ENCODE measurements around the gene ACOT7. TPM values are rescaled to one million over a fixed set of nuclear protein-coding genes. Genes with fewer than 3 reads are reported as not detected.

ACOT7 gene
- total RNA-seq, 4 donors from 2014 or later = 21.1 to 27.7 (median 24.6) TPM

- peak overlapping the region; percentile 32 for H3K4me3 ChIP-seq (ENCODE audit: low read depth, poor library complexity, severe bottlenecking)
- no peak for DNase-seq (ENCODE audit: low spot score in 2 of 2)
- intact Hi-C loops (cut with DNase I; ENCODE audit: low total_unique reads) = no loop called here
- TF ChIP-seq CTCF (IDR thresholded peaks at IDR 0.05) (no peak), POLR2A (IDR thresholded peaks at IDR 0.05) (no peak)
- WGBS, 2 donors = 0% methylated on average over 42 of the region's 83 CpGs; no CpG with 5 or more reads in 1 of the 2 donors
These were observed 663 bp downstream of the ACOT7 start for GRCh38 chr1:6392809-6393399.

GRCh38 chr1:6391951-6392808, 1.4 kb downstream of the ACOT7 start:
- 50% methylated on average over 16 of the region's 16 CpGs for WGBS, 2 donors
- TF ChIP-seq CTCF (IDR thresholded peaks at IDR 0.05) = no peak
- intact Hi-C loops (cut with DNase I; ENCODE audit: low total_unique reads) = no loop called here

GRCh38 chr1:6389971-6390370, 3.6 kb downstream of the ACOT7 start:
- no peak for TF ChIP-seq POLR2A (IDR thresholded peaks at IDR 0.05)
- TF ChIP-seq CTCF (IDR thresholded peaks at IDR 0.05) = no peak
- intact Hi-C loops (cut with DNase I; ENCODE audit: low total_unique reads) = no loop called here
- WGBS, 2 donors = 89 to 93% methylated on average over 9 of the region's 9 CpGs

More at GRCh38 chr1:6391951-6392808, 1.4 kb downstream of the ACOT7 start:
- DNase-seq (ENCODE audit: low spot score in 2 of 2) = no peak
- no peak overlapping the region for H3K4me3 ChIP-seq (ENCODE audit: low read depth, poor library complexity, severe bottlenecking)

GRCh38 chr1:6386371-6386949, 7.1 kb downstream of the ACOT7 start:
- no peak for DNase-seq (ENCODE audit: low spot score in 2 of 2)
- H3K4me3 ChIP-seq (ENCODE audit: low read depth, poor library complexity, severe bottlenecking) = no peak overlapping the region
- intact Hi-C loops (cut with DNase I; ENCODE audit: low total_unique reads) = no loop called here
- no peak for TF ChIP-seq CTCF (IDR thresholded peaks at IDR 0.05)
- no peak for TF ChIP-seq POLR2A (IDR thresholded peaks at IDR 0.05)
- 65 to 72% methylated on average over 10 of the region's 10 CpGs for WGBS, 2 donors

More at GRCh38 chr1:6389971-6390370, 3.6 kb downstream of the ACOT7 start:
- no peak for DNase-seq (ENCODE audit: low spot score in 2 of 2)
- no peak overlapping the region for H3K4me3 ChIP-seq (ENCODE audit: low read depth, poor library complexity, severe bottlenecking)

- intact Hi-C loops (cut with DNase I; ENCODE audit: low total_unique reads) = no loop called here
- TF ChIP-seq CTCF (IDR thresholded peaks at IDR 0.05) (no peak), POLR2A (IDR thresholded peaks at IDR 0.05) (no peak)
- H3K4me3 ChIP-seq (ENCODE audit: low read depth, poor library complexity, severe bottlenecking) = no peak overlapping the region
- WGBS, 2 donors = 44 to 51% methylated on average over 20 to 21 of the region's 22 CpGs
- peak in 1 of 2 donors; percentile 49 for DNase-seq (ENCODE audit: low spot score in 2 of 2)
These were observed 7.9 kb downstream of the ACOT7 start for GRCh38 chr1:6385488-6386191.

Data from lower leg skin (tissue), 4 donors.